HG02840 (cell line): ENCODE data around the gene WDFY2.

Source experiments
- ATAC-seq: cut with Tn5 transposase; IDR thresholded peaks from one replicate; pipeline ENCODE4 v1.9.1; 2021; ENCODE audit warnings: mild to moderate bottlenecking, moderate library complexity, moderate number of reproducible peaks; ENCODE audit not compliant: unreplicated experiment, low FRiP score

The WDFY2 gene

DNA sequence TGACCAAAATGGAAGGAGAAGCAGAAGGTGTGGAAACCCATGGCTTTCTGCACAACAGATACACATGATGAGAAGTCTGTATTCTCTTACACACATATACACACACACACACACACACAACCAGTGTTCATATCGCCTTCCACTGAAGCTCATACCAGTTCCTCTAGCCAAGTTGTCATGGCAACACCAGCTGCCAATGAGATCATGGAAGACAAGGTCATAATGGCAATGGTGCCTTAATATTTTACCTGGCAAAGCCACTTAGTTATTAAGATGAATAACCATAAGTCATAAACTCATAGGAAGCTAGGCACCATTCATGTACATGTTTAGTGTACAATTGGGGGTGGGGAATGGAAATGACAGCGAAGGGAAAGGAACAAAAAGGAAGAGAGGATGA lies 222.3 kb downstream of the WDFY2 start:
- ATAC-seq = no peak

DNA sequence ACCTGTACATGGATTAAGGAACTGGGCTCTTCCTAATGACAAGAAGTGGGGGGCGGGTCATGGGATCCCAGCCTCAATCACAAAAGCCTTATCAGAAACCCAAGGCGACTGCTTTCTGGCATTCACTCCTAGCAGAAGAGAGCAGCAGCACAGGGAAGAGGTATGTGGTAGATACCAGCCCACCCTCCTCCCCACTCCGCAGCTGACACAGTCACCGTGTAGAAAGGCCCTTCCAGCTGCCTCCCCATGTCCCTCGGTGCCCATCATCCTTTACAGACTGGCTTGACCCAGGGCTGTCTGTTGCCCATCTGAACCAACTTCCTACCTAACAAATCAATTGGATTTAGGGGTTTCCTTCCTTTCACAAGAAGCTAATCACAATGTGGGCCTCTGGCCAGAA lies 222.8 kb downstream of the WDFY2 start:
- no peak for ATAC-seq

DNA sequence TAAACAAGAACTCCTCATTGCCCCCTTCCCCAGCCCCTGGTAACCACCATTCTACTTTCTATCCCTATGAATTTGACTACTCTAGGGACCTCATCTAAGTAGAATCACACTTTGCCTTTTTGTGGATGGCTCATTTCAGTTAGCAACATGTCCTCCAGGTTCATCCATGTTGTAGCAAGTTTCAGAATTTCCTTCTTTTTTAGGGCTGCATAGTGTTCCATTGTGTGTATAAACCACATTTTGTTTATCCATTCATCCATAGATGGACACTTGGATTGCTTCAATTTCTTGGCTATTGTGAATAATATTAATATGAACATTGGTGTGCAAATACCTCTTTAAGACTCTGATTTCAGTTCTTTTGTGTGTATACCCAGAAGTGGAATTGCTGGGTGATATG lies 224.5 kb downstream of the WDFY2 start:
- ATAC-seq = no peak

DNA sequence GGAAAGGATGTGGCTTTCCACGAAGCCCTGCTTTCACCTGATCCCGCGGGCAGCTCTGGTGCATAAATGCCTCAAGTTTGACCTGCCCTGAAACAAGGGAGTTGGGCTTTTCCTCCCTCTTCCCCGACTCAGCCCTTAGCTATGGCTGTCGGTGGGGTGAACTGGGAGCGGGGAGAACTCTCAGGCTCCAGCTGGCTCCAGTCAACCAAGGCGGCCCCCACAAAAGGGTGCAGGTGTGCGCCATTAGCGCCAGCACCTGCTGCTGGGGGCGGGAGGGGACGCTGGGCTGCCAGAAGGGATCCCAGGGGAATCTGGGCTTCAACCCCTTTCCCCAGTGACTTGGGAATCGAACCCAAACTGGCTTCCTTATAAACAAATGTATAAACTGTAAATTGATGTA lies 226.8 kb downstream of the WDFY2 start:
- ATAC-seq = no peak

DNA sequence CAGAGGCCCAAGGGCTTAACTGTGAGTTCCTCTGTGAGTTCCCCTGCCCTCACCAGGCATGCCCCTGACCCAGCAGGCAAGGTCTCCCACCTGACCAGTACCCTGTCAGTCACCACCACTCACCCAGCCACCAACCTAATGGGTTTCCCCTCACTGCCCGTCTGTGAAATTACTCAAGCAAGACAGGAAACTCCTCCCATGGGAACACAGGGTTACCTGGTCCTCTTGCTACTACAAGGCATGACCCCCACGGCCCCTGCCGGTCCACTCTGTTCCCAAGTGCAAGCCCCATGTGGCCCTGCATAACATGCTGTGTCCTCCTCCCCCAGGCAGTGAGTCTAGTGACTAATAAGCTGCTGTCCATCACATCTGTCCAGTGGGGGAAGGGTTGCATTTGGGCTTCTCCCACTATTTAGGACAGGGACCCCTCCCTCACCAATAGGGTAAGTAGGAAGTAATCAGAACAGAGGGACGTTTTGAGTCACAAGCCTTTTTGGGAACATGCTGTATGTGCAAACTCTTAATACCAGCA lies 227.7 kb downstream of the WDFY2 start:
- ATAC-seq = no peak

DNA sequence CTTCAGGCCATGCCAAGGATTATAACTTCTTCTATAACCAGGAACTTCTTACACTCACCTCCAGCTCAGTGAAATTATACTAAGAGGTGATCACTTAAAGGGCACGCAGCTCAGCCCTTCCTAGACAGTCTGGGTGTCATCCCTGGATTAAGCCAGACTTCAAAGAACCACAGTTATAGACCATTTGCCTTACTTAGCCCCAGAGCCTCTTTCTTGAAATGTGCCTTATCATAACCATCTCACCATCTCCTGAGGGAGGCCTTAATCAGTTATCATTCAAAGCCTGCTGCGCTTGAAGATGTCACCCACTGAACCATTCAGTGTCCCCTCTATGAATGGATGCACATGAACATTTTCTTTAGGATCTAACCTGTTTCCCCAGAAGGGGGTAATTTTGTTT lies 229.8 kb downstream of the WDFY2 start:
- ATAC-seq = no peak

DNA sequence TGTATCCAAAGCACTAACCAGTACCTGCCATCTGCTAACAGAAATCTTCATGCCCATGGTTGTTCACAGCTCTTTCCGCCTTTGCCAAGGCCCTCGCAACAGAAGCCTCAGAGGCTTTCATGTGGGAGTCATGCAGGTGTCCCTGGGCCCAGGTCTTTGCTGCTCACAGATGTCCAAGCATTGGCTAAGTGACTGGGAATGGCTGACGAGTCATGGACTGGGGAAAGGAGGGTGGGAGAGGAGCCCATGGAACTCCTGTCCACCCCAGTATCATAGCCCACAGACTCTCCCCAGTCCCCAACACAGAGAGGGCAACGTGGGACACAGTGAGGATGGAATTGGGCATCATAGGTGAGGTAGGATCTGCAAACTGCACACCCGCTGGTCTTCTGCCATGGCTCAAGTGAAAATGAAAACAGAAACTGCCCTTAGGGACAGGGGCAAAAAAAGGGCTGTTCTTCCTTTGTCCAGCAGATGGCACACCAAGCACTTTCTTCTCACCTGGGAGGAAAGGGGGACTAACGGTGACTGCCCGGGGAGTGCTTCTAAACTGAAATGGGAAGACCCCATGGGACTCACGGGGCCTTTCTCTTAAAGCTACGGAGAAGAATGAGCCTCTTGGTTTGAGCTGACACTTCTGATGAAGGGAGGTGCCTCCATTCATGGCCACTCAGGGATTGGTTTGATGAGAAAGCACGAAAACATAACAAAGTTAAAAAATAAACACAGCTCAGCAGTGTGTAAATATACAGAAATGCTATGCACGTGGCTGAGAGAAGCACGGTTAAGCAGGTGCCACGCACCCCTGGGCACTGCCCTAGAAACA lies 230.8 kb downstream of the WDFY2 start:
- peak; percentile 57 for ATAC-seq

DNA sequence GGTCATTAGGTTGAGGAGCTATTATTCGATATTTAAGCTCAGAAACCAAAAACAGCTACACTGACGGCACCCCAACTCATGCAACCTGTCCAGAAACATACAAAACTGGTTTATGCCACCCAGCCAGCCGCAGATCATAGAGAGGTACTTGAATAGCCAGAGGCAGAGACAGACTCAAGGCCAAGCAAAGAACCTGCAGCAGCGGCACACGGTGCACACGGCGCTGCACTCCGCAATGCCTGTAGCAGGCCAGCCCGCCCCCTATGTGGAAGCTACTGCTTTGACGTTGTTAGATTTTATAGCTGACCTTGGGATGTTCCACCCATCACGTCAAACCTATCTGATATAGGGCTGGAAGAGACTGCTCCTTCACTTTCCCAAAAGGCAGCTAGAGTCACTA lies 231.6 kb downstream of the WDFY2 start:
- ATAC-seq = no peak

DNA sequence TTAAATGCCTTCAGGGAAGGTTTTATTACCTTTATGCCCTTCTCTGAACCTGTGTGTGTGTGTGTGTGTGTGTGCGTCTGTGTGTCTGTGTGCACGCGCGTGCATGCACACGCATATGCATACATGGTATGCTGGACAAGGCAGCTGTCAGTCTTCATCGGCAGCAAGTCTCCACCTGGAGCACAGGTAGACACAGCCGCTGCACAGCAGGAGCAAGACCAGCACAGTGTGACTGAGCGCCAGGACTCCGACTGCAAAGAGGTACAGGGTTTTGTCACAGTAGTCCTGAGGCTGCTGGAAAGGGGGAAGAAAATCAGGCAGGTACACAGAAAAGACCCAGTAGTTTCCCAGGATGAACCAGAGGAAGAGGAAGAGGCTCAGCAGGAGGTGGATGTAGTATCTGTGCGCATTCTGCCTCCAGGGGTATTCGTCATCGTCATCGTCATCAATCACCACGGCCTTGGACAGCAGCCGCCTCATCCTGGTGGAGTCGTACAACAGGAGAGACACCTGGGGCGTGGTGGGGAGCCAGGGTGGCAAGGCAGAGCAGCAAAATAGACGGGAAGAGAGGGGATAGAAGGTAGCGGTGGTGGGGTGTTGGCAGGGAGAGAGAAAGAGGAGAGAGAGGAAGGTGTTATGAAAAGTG lies 232.5 kb downstream of the WDFY2 start:
- no peak for ATAC-seq
